Measurements from ENCODE around the gene PRDM9. TPM values are rescaled to one million over a fixed set of nuclear protein-coding genes. Genes with fewer than 3 reads are reported as not detected.
"Not testable (repeated sequence)": the region's sequence is repeated elsewhere in the genome, so short reads cannot be mapped to it uniquely, and the experiment has no call there.

The PRDM9 gene
- total RNA-seq, 1 donor from 2014 or later = not detected

GRCh38 chr5:23506329-23507236 lies 826 bp upstream of the PRDM9 start:
- DNase-seq (ENCODE audit: low read depth) = no peak
- no peak overlapping the region for H3K4me3 Mint-ChIP-seq (ENCODE audit: unreplicated experiment)
- H3K36me3 Mint-ChIP-seq (ENCODE audit: low read depth, unreplicated experiment) = no peaks in the 10 kb centered on the region

GRCh38 chr5:23510434-23510833 lies 3.0 kb downstream of the PRDM9 start:
- not testable (repeated sequence) for H3K27ac Mint-ChIP-seq (ENCODE audit: unreplicated experiment); H3K27ac ChIP-seq (ENCODE audit: low read depth, low read length); H3K27me3 ChIP-seq (ENCODE audit: insufficient read depth, low read length); H3K9ac ChIP-seq (ENCODE audit: low read length); H2AFZ ChIP-seq (ENCODE audit: low read depth, low read length); FAIRE-seq; H3K4me3 Mint-ChIP-seq (ENCODE audit: unreplicated experiment); H3K36me3 ChIP-seq (ENCODE audit: insufficient read depth, low read length); H4K20me1 ChIP-seq (ENCODE audit: insufficient read depth, low read length); H3K9me3 Mint-ChIP-seq (ENCODE audit: unreplicated experiment); DNase-seq (ENCODE audit: low read depth); H3K4me3 ChIP-seq (ENCODE audit: insufficient read depth, low read depth, low read length); H3K4me1 ChIP-seq (ENCODE audit: insufficient read depth, low read length); H3K9me3 ChIP-seq (ENCODE audit: insufficient read depth, low read depth, low read length); H3K27me3 Mint-ChIP-seq (ENCODE audit: low read depth, unreplicated experiment); H3K79me2 ChIP-seq (ENCODE audit: insufficient read depth, low read length); H3K4me1 Mint-ChIP-seq (ENCODE audit: low read depth, unreplicated experiment); H3K4me2 ChIP-seq (ENCODE audit: low read length); H3K36me3 Mint-ChIP-seq (ENCODE audit: low read depth, unreplicated experiment)

More at GRCh38 chr5:23506329-23507236, 826 bp upstream of the PRDM9 start:
- no peak overlapping the region for H2AFZ ChIP-seq (ENCODE audit: low read depth, low read length)
- Mint-ChIP-seq H3K4me1 (ENCODE audit: low read depth, unreplicated experiment) (no peaks in the 10 kb centered on the region), H3K9me3 (ENCODE audit: unreplicated experiment) (peaks cover 4% of the 10 kb centered on the region), H3K27ac (ENCODE audit: unreplicated experiment) (no peak overlapping the region), H3K27me3 (ENCODE audit: low read depth, unreplicated experiment) (peaks cover 3% of the 10 kb centered on the region)
- H3K9ac ChIP-seq (ENCODE audit: low read length) = no peak overlapping the region
- peaks cover 4% of the 10 kb centered on the region for H3K9me3 ChIP-seq (ENCODE audit: insufficient read depth, low read depth, low read length)
- no peak for FAIRE-seq
- no peaks in the 10 kb centered on the region for H4K20me1 ChIP-seq (ENCODE audit: insufficient read depth, low read length)
- H3K79me2 ChIP-seq (ENCODE audit: insufficient read depth, low read length) = no peaks in the 10 kb centered on the region
- peak overlapping the region; percentile 41 for H3K4me2 ChIP-seq (ENCODE audit: low read length)
- H3K27me3 ChIP-seq (ENCODE audit: insufficient read depth, low read length) = no peaks in the 10 kb centered on the region
- no peak overlapping the region for H3K27ac ChIP-seq (ENCODE audit: low read depth, low read length)
- no peaks in the 10 kb centered on the region for H3K4me1 ChIP-seq (ENCODE audit: insufficient read depth, low read length)
- H3K4me3 ChIP-seq (ENCODE audit: insufficient read depth, low read depth, low read length) = no peak overlapping the region
- no peaks in the 10 kb centered on the region for H3K36me3 ChIP-seq (ENCODE audit: insufficient read depth, low read length)
- TF ChIP-seq CTCF (IDR thresholded peaks at IDR 0.05; ENCODE audit: insufficient read depth, low read depth, low read length) (no peak), EZH2 (IDR thresholded peaks at IDR 0.05; ENCODE audit: insufficient read depth, low read length) (no peak)

- H3K4me2 ChIP-seq (ENCODE audit: low read length) = no peak overlapping the region
- H3K36me3 Mint-ChIP-seq (ENCODE audit: low read depth, unreplicated experiment) = no peaks in the 10 kb centered on the region
- H3K79me2 ChIP-seq (ENCODE audit: insufficient read depth, low read length) = no peaks in the 10 kb centered on the region
- H3K27me3 Mint-ChIP-seq (ENCODE audit: low read depth, unreplicated experiment) = peaks cover 2% of the 10 kb centered on the region
- H3K9me3 ChIP-seq (ENCODE audit: insufficient read depth, low read depth, low read length) = no peaks in the 10 kb centered on the region
- no peak overlapping the region for H3K4me3 ChIP-seq (ENCODE audit: insufficient read depth, low read depth, low read length)
- no peaks in the 10 kb centered on the region for H3K4me1 ChIP-seq (ENCODE audit: insufficient read depth, low read length)
- H3K36me3 ChIP-seq (ENCODE audit: insufficient read depth, low read length) = no peaks in the 10 kb centered on the region
- H3K9me3 Mint-ChIP-seq (ENCODE audit: unreplicated experiment) = peaks cover 6% of the 10 kb centered on the region
- FAIRE-seq (no peak), DNase-seq (ENCODE audit: low read depth) (no peak)
- no peak overlapping the region for H3K27ac Mint-ChIP-seq (ENCODE audit: unreplicated experiment)
- no peak overlapping the region for H3K27ac ChIP-seq (ENCODE audit: low read depth, low read length)
- H4K20me1 ChIP-seq (ENCODE audit: insufficient read depth, low read length) = no peaks in the 10 kb centered on the region
- no peak overlapping the region for H3K9ac ChIP-seq (ENCODE audit: low read length)
- H3K27me3 ChIP-seq (ENCODE audit: insufficient read depth, low read length) = no peaks in the 10 kb centered on the region
- TF ChIP-seq CTCF (IDR thresholded peaks at IDR 0.05; ENCODE audit: insufficient read depth, low read depth, low read length) (no peak), EZH2 (IDR thresholded peaks at IDR 0.05; ENCODE audit: insufficient read depth, low read length) (no peak)
- no peaks in the 10 kb centered on the region for H3K4me1 Mint-ChIP-seq (ENCODE audit: low read depth, unreplicated experiment)
- H3K4me3 Mint-ChIP-seq (ENCODE audit: unreplicated experiment) = no peak overlapping the region
- H2AFZ ChIP-seq (ENCODE audit: low read depth, low read length) = no peak overlapping the region
Measured at GRCh38 chr5:23522553-23522952, 15.1 kb downstream of the PRDM9 start.

Measured in astrocyte (in vitro differentiated cells and primary cell).